Measurements from ENCODE around the gene GRIP1.
A peak's percentile ranks its signal among the peaks of the same experiment; 100 is the strongest.

The GRIP1 gene

GRCh38 chr12:66428870-66429269 lies 250.0 kb downstream of the GRIP1 start:
- no peak for DNase-seq

GRCh38 chr12:66428261-66428660 lies 250.6 kb downstream of the GRIP1 start:
- DNase-seq: no peak

- no peak for DNase-seq
These were observed 252.2 kb downstream of the GRIP1 start for GRCh38 chr12:66426696-66427095.

- no peak for DNase-seq
These were observed 255.6 kb downstream of the GRIP1 start for GRCh38 chr12:66423266-66423665.

GRCh38 chr12:66418908-66419307 lies 260.0 kb downstream of the GRIP1 start:
- no peak for DNase-seq

- DNase-seq: no peak
These were observed 261.7 kb downstream of the GRIP1 start for GRCh38 chr12:66417217-66417616.

- DNase-seq: peak; percentile 41
These were observed 269.5 kb downstream of the GRIP1 start for GRCh38 chr12:66409195-66409871.

GRCh38 chr12:66405395-66405794 lies 273.5 kb downstream of the GRIP1 start:
- no peak for DNase-seq

GRCh38 chr12:66403746-66404145 lies 275.1 kb downstream of the GRIP1 start:
- no peak for DNase-seq

- no peak for DNase-seq
These were observed 279.0 kb downstream of the GRIP1 start for GRCh38 chr12:66399911-66400306.

- no peak for DNase-seq
These were observed 279.7 kb downstream of the GRIP1 start for GRCh38 chr12:66398931-66399910.

- no peak for DNase-seq
These were observed 281.1 kb downstream of the GRIP1 start for GRCh38 chr12:66397574-66398290.

GRCh38 chr12:66393890-66394289 lies 285.0 kb downstream of the GRIP1 start:
- DNase-seq: no peak

GRCh38 chr12:66392266-66392915 lies 286.5 kb downstream of the GRIP1 start:
- DNase-seq: no peak

- DNase-seq: no peak
These were observed 290.4 kb downstream of the GRIP1 start for GRCh38 chr12:66388517-66388916.

- no peak for DNase-seq
These were observed 291.8 kb downstream of the GRIP1 start for GRCh38 chr12:66387117-66387516.

GRCh38 chr12:66380769-66381535 lies 297.9 kb downstream of the GRIP1 start:
- no peak for DNase-seq

GRCh38 chr12:66379616-66380015 lies 299.3 kb downstream of the GRIP1 start:
- no peak for DNase-seq

GRCh38 chr12:66375560-66375959 lies 303.3 kb downstream of the GRIP1 start:
- DNase-seq: no peak

GRCh38 chr12:66371982-66372381 lies 306.9 kb downstream of the GRIP1 start:
- no peak for DNase-seq

GRCh38 chr12:66367015-66367667 lies 311.7 kb downstream of the GRIP1 start:
- DNase-seq: no peak
